GM12872 (cell line): Measurements from ENCODE around the gene HSD11B1L.

ENCODE experiments used
- TF ChIP-seq, protein P1 (sequence below): IDR thresholded peaks from 3 replicates; pipeline ENCODE4 v1.5.1; 2011; ENCODE audit warnings: low read depth, mild to moderate bottlenecking, low read length, moderate library complexity; ENCODE audit not compliant: insufficient read depth

HSD11B1L gene

DNA sequence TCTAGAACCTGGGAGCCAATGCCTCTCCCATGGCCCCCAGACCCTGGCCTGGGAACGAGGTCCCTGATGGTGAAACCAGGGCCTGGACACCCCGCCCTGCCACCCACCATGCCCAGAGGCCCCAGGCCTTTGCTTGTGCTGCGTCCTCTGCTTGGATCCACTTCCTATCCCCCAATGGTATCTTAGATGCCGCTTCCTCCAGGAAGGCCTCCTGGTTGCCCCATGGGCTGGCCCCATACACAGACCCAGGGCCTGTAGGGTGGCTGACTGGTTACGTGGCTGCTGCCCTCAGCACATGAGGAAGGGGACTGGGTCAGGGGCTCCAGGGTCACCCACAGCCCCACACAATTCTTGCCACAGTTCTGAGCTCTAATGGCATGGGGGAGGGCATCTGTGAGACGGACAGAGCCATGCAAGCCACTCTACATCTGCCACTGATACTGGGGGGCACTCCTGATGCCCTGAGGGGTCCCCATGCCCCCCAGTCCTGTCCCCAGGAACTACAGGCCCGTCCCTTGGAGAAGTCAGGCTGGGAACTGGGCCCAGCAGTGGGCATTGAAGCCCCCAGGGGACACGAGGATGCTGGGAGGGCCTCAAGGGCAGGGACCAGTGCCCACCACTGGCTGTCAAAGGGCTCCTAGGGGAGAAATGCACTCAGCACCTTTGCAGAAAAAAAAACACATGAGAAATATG lies 14.3 kb downstream of the HSD11B1L start:
- TF ChIP-seq, protein P1, sequence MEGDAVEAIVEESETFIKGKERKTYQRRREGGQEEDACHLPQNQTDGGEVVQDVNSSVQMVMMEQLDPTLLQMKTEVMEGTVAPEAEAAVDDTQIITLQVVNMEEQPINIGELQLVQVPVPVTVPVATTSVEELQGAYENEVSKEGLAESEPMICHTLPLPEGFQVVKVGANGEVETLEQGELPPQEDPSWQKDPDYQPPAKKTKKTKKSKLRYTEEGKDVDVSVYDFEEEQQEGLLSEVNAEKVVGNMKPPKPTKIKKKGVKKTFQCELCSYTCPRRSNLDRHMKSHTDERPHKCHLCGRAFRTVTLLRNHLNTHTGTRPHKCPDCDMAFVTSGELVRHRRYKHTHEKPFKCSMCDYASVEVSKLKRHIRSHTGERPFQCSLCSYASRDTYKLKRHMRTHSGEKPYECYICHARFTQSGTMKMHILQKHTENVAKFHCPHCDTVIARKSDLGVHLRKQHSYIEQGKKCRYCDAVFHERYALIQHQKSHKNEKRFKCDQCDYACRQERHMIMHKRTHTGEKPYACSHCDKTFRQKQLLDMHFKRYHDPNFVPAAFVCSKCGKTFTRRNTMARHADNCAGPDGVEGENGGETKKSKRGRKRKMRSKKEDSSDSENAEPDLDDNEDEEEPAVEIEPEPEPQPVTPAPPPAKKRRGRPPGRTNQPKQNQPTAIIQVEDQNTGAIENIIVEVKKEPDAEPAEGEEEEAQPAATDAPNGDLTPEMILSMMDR, result no peak

DNA sequence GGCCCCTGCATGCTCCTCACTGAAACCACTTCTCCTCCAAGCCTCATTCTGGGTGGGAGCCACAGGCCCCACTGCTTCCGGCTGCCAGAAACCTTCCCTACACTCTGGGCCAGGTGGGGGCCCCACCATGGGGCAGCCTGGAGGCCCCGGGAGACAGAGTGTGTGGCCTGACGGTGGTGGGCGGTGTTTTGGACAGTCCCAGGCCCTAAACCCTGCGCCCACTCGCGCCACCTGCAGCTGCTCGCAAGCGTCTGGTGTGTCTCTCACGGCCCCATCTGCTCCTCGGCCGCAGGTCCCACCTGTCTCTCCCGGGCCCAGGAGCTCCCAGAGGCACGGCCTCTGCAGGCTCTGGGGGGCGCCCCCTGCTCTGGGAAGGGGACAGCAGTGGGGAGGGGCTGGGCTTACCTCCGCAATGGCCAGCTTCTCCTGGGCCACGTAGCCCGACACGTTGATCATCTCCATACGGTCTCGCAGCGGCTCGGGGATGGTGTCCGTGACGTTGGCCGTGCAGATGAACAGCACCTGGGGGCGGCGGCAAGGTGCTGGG lies 14.9 kb downstream of the HSD11B1L start:
- TF ChIP-seq, protein P1, result no peak

GRCh38 chr19:5696196-5697021 lies 15.6 kb downstream of the HSD11B1L start:
- TF ChIP-seq, protein P1, result no peak

DNA sequence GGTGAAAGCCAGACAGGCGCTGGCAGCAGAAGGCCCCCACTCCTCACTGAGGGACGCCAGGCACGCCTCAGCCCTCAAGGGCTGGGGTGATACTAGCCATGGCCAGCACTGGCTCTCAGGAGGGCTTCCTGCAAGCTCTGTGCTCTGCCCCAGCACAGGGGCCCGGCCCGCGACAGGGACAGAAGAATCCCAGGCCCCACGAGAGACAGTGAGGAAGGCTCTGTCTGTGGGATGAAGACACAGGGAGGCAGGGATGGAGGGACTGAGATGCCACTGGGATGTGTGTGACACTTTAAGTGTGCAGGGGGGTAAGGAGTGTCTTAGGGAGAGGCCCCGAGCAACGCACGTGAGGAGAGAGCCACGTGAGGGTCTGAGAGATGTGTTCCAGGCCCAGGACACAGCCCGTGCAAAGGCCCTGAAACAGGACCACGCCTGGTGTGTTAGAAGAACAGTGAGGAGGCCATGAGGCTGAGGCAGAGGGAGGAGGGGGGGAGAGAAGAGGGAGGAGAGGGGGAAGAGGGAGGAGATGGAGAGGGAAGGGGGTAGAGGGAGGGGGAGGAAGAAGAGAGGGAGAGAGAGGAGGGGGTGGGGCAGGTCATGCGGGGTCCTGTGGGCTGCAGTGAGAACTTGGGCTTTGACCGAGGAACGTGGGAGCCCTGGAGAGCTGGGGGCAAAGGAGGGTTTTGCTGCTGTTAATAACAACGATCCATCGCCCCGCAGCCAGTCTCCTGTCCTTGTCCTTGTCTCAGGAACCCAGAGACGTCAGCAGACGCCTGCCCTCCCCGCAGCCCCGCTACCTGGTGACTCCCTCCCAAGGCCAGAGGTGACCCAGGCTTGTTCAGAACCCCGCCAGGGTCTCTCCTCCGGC lies 16.4 kb downstream of the HSD11B1L start:
- TF ChIP-seq, protein P1, result no peak

GRCh38 chr19:5697890-5698634 lies 17.2 kb downstream of the HSD11B1L start:
- TF ChIP-seq, protein P1, result no peak

- TF ChIP-seq, protein P1, result no peak
Observed at GRCh38 chr19:5698635-5699422, 18.0 kb downstream of the HSD11B1L start.
